HCT116 (cell line): Measurements from ENCODE around the gene TMEM212. TPM values are rescaled to one million over a fixed set of nuclear protein-coding genes. Genes with fewer than 3 reads are reported as not detected.

Experiments used
- ATAC-seq: fragments of 200-7000 bp; cut with Tn5 transposase; 2 replicates; pipeline ENCODE4 v1.9.1; 2020; ENCODE audit warnings: mild to moderate bottlenecking, moderate library complexity
- BruUV-seq: library from RNA; stranded (reverse); fragments of 400-500 nt; replicated peaks from 2 replicates; lab custom pipeline; 2021; lab: Mats Ljungman, UMichigan
- CTCF ChIA-PET: fragments of 300-600 bp; sonication (Branson Sonifier 250); formaldehyde crosslinking; loops from one replicate; lab custom pipeline; 2021; ENCODE audit warnings: antibody characterized with exemption; lab: Charles Lee
- POLR2A ChIA-PET: fragments of 300-600, 350-600 bp; sonication (Branson Sonifier 250); formaldehyde crosslinking; loops from one replicate; lab custom pipeline; 2021; ENCODE audit warnings: antibody characterized with exemption; lab: Charles Lee
- RAD21 ChIA-PET, 2 experiments: fragments of 300-600 bp; sonication (Branson Sonifier 250); formaldehyde crosslinking; loops; one replicate each; lab custom pipeline; 2023; ENCODE audit warnings: low total read pairs in 2 of 2; ENCODE audit not compliant: uncharacterized antibody in 2 of 2, unreplicated experiment in 2 of 2, low non-redundant PET in 1 of 2; lab: Charles Lee
- DNase-seq: peaks from one replicate; pipeline ENCODE4 v3.0.0-alpha.2; 2010; ENCODE audit warnings: low read depth, low spot score
- H2AFZ ChIP-seq: fragments of 200-600 bp; shearing (Covaris generic), sonication (generic); 2 replicates; pipeline ENCODE4 v1.6.1; 2017; ENCODE audit warnings: low read depth, mixed run types, mixed read lengths, antibody characterized with exemption, low read length; ENCODE audit not compliant: poor library complexity, severe bottlenecking
- H3K27ac ChIP-seq: 2 replicates; pipeline ENCODE4 v1.5.1; 2012; ENCODE audit warnings: low read depth, low read length
- H3K27me3 ChIP-seq: fragments of 200-600 bp; sonication (generic); 2 replicates; pipeline ENCODE4 v1.6.1; 2016; ENCODE audit warnings: mixed run types, low read length, mixed read lengths; ENCODE audit not compliant: insufficient read depth
- H3K36me3 ChIP-seq, 2 experiments: fragments of 200-500 bp in 1 of 2; fragments of 200-600 bp in 1 of 2; sonication (Bioruptor generic) in 1 of 2; sonication (generic) in 1 of 2; 2 replicates each; pipeline versions ENCODE4 v1.5.1 to v1.6.1; 2014 to 2016; ENCODE audit warnings: low read length in 2 of 2, inconsistent platforms in 1 of 2, mixed read lengths in 1 of 2, mixed run types in 1 of 2; ENCODE audit not compliant: insufficient read depth in 2 of 2, control insufficient read depth in 1 of 2
- H3K4me1 ChIP-seq, 2 experiments: fragments of 200-600 bp in 1 of 2; sonication (generic) in 1 of 2; 2 replicates each; pipeline versions ENCODE4 v1.5.1 to v1.6.1; 2012 to 2017; ENCODE audit warnings: low read length in 2 of 2, inconsistent platforms in 1 of 2, mild to moderate bottlenecking in 1 of 2, mixed read lengths in 1 of 2, mixed run types in 1 of 2, moderate library complexity in 1 of 2; ENCODE audit not compliant: insufficient read depth in 2 of 2, control insufficient read depth in 1 of 2
- H3K4me2 ChIP-seq: fragments of 200-600 bp; sonication (generic); 2 replicates; pipeline ENCODE4 v1.6.1; 2017; ENCODE audit warnings: mixed run types, low read length, mixed read lengths
- H3K4me3 ChIP-seq, 2 experiments: fragments of 200-600 bp in 1 of 2; sonication (generic) in 1 of 2; replicated peaks in 1 of 2; 2 replicates each; pipeline ENCODE4 v1.5.1; 2011 to 2016; ENCODE audit warnings: low read length in 2 of 2, control low read depth in 1 of 2, low read depth in 1 of 2, mild to moderate bottlenecking in 1 of 2, mixed read lengths in 1 of 2, mixed run types in 1 of 2
- H3K79me2 ChIP-seq: fragments of 200-600 bp; sonication (generic); 2 replicates; pipeline ENCODE4 v1.6.1; 2017; ENCODE audit warnings: mild to moderate bottlenecking, mixed run types, low read length, moderate library complexity, mixed read lengths; ENCODE audit not compliant: insufficient read depth
- H3K9ac ChIP-seq: fragments of 200-600 bp; sonication (generic); 2 replicates; pipeline ENCODE4 v1.6.1; 2016; ENCODE audit warnings: low read length, mixed read lengths
- H3K9me2 ChIP-seq: fragments of 200-600 bp; sonication (generic), shearing (Covaris generic); 2 replicates; pipeline ENCODE4 v1.6.1; 2017; ENCODE audit warnings: mixed run types, mild to moderate bottlenecking, moderate library complexity; ENCODE audit not compliant: insufficient read depth
- H3K9me3 ChIP-seq, 2 experiments: fragments of 200-500 bp in 1 of 2; fragments of 200-600 bp in 1 of 2; sonication (Bioruptor generic) in 1 of 2; sonication (generic) in 1 of 2; 2 replicates each; pipeline ENCODE4 v1.6.1; 2014 to 2017; ENCODE audit warnings: low read length in 2 of 2, mixed read lengths in 2 of 2, inconsistent platforms in 1 of 2, low read depth in 1 of 2, mild to moderate bottlenecking in 1 of 2, mixed run types in 1 of 2, moderate library complexity in 1 of 2; ENCODE audit not compliant: control insufficient read depth in 1 of 2, insufficient read depth in 1 of 2
- H4K20me1 ChIP-seq: fragments of 200-600 bp; sonication (generic), shearing (Covaris generic); 2 replicates; pipeline ENCODE4 v1.6.1; 2017; ENCODE audit warnings: mixed run types, mild to moderate bottlenecking, moderate library complexity; ENCODE audit not compliant: insufficient read depth
- ATF3 ChIP-seq: IDR thresholded peaks from 2 replicates; pipeline ENCODE4 v1.6.1; 2012
- CBX3 ChIP-seq: IDR thresholded peaks from 2 replicates; pipeline ENCODE4 v1.6.1; 2012; ENCODE audit warnings: low read depth
- CEBPB ChIP-seq: IDR thresholded peaks from 2 replicates; pipeline ENCODE4 v1.6.1; 2012; ENCODE audit warnings: low read depth
- EGR1 ChIP-seq: IDR thresholded peaks from 2 replicates; pipeline ENCODE4 v1.6.1; 2012; ENCODE audit warnings: low read depth
- ELF1 ChIP-seq: IDR thresholded peaks from 2 replicates; pipeline ENCODE4 v1.6.1; 2012; ENCODE audit warnings: low read depth, borderline replicate concordance
- EZH2phosphoT487 ChIP-seq: fragments of 200-600 bp; IDR thresholded peaks from 2 replicates; pipeline ENCODE4 v1.6.1; 2018; ENCODE audit warnings: antibody characterized with exemption, borderline replicate concordance
- FOSL1 ChIP-seq: IDR thresholded peaks from 2 replicates; pipeline ENCODE4 v1.6.1; 2012; ENCODE audit warnings: low read depth
- JUND ChIP-seq: IDR thresholded peaks from 2 replicates; pipeline ENCODE4 v1.6.1; 2012
- POLR2A ChIP-seq: IDR thresholded peaks from 2 replicates; pipeline ENCODE4 v1.7.0; 2011; ENCODE audit warnings: borderline replicate concordance; ENCODE audit not compliant: insufficient read depth, insufficient read length; ENCODE audit errors: extremely low read depth
- RAD21 ChIP-seq: IDR thresholded peaks from 2 replicates; pipeline ENCODE4 v1.6.1; 2012; ENCODE audit warnings: low read depth, mild to moderate bottlenecking
- SIN3A ChIP-seq: IDR thresholded peaks from 2 replicates; pipeline ENCODE4 v1.6.1; 2012; ENCODE audit warnings: low read depth
- SP1 ChIP-seq: IDR thresholded peaks from 2 replicates; pipeline ENCODE4 v1.6.1; 2012; ENCODE audit warnings: low read depth
- SRF ChIP-seq: IDR thresholded peaks from 2 replicates; pipeline ENCODE4 v1.6.1; 2012; ENCODE audit warnings: low read depth
- TCF7L2 ChIP-seq: IDR thresholded peaks from 2 replicates; pipeline ENCODE4 v1.7.0; 2011; ENCODE audit warnings: borderline replicate concordance, inconsistent platforms; ENCODE audit not compliant: insufficient read depth, insufficient read length; ENCODE audit errors: extremely low read depth
- YY1 ChIP-seq: IDR thresholded peaks from 2 replicates; pipeline ENCODE4 v1.6.1; 2011; ENCODE audit warnings: low read length, low read depth, moderate library complexity, mild to moderate bottlenecking; ENCODE audit not compliant: insufficient replicate concordance; ENCODE audit errors: extremely low read depth
- ZBTB33 ChIP-seq: IDR thresholded peaks from 2 replicates; pipeline ENCODE4 v1.6.1; 2011; ENCODE audit warnings: mild to moderate bottlenecking, low read length, moderate library complexity; ENCODE audit not compliant: insufficient replicate concordance; ENCODE audit errors: extremely low read depth
- ZFX ChIP-seq: fragments of 450-650 bp; IDR thresholded peaks from 2 replicates; pipeline ENCODE4 v1.6.1; 2017
- ZNF274 ChIP-seq: fragments of 200-500 bp; sonication (Bioruptor generic); IDR thresholded peaks from 2 replicates; pipeline ENCODE4 v1.6.1; 2014; ENCODE audit warnings: mild to moderate bottlenecking, low read depth, low read length, inconsistent platforms
- intact Hi-C: fragments of 100-400 bp; cut with micrococcal nuclease; formaldehyde crosslinking; loops from 2 replicates; pipeline ENCODE4 v1.10.0; 2022
- total RNA-seq: library from RNA; stranded (reverse); gene quantifications from one replicate; pipeline ENCODE4 v1.2.1, GENCODE V29; 2021; ENCODE audit not compliant: unreplicated experiment
- TF ChIP-seq, protein P1 (sequence below): IDR thresholded peaks from 2 replicates; pipeline ENCODE4 v1.6.1; 2012
- TF ChIP-seq, protein P2 (sequence below): IDR thresholded peaks from 2 replicates; pipeline ENCODE4 v1.6.1; 2012; ENCODE audit warnings: low read depth

TMEM212 gene
- total RNA-seq, 1 experiment from 2014 or later = not detected

- no peak for TF ChIP-seq FOSL1
- TF ChIP-seq SIN3A = no peak
- no peak for TF ChIP-seq ELF1
- no peak for TF ChIP-seq SRF
- no peak for TF ChIP-seq CEBPB
- no peak for TF ChIP-seq EGR1
- no peak for TF ChIP-seq SP1
- TF ChIP-seq POLR2A = no peak
- no peak for TF ChIP-seq CBX3
- TF ChIP-seq, protein P1, sequence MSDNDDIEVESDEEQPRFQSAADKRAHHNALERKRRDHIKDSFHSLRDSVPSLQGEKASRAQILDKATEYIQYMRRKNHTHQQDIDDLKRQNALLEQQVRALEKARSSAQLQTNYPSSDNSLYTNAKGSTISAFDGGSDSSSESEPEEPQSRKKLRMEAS = no peak
- TF ChIP-seq JUND = no peak
- TF ChIP-seq, protein P2, sequence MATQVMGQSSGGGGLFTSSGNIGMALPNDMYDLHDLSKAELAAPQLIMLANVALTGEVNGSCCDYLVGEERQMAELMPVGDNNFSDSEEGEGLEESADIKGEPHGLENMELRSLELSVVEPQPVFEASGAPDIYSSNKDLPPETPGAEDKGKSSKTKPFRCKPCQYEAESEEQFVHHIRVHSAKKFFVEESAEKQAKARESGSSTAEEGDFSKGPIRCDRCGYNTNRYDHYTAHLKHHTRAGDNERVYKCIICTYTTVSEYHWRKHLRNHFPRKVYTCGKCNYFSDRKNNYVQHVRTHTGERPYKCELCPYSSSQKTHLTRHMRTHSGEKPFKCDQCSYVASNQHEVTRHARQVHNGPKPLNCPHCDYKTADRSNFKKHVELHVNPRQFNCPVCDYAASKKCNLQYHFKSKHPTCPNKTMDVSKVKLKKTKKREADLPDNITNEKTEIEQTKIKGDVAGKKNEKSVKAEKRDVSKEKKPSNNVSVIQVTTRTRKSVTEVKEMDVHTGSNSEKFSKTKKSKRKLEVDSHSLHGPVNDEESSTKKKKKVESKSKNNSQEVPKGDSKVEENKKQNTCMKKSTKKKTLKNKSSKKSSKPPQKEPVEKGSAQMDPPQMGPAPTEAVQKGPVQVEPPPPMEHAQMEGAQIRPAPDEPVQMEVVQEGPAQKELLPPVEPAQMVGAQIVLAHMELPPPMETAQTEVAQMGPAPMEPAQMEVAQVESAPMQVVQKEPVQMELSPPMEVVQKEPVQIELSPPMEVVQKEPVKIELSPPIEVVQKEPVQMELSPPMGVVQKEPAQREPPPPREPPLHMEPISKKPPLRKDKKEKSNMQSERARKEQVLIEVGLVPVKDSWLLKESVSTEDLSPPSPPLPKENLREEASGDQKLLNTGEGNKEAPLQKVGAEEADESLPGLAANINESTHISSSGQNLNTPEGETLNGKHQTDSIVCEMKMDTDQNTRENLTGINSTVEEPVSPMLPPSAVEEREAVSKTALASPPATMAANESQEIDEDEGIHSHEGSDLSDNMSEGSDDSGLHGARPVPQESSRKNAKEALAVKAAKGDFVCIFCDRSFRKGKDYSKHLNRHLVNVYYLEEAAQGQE = no peak
- TF ChIP-seq TCF7L2 = no peak
- TF ChIP-seq ATF3 = no peak
- no peak for TF ChIP-seq ZBTB33
- TF ChIP-seq ZNF274 = no peak
- no peak for TF ChIP-seq RAD21
- no peak for TF ChIP-seq YY1
- TF ChIP-seq EZH2phosphoT487 = no peak
- no peak for TF ChIP-seq ZFX
- BruUV-seq = no TSS peak
- no peaks in the 10 kb centered on the region for H3K9me3 ChIP-seq
- H2AFZ ChIP-seq = no peak overlapping the region
- H3K79me2 ChIP-seq = no peaks in the 10 kb centered on the region
- ChIA-PET CTCF (interaction anchor here (1.5 kb wide), 1 partner anchor 11 kb away, joined by 6 read pairs; no protein-coding TSS in a partner anchor), POLR2A (no interaction called here), RAD21 (interaction anchor here in 1 of 2 experiments (0.7 kb wide), 1 partner anchor 12 kb away, joined by 5 read pairs; no protein-coding TSS in a partner anchor)
- intact Hi-C loops = no loop called here
- H4K20me1 ChIP-seq = no peaks in the 10 kb centered on the region
- no peak overlapping the region for H3K4me2 ChIP-seq
- no peaks in the 10 kb centered on the region; the same call in 1 of the 2 replicates for H3K9me2 ChIP-seq
- H3K27ac ChIP-seq = no peak overlapping the region
- H3K4me1 ChIP-seq = no peaks in the 10 kb centered on the region
- no peak for DNase-seq
- H3K4me3 ChIP-seq = no peak overlapping the region
- H3K9ac ChIP-seq = no peak overlapping the region
- no peak for ATAC-seq
- H3K36me3 ChIP-seq = no peaks in the 10 kb centered on the region
- H3K27me3 ChIP-seq = no peaks in the 10 kb centered on the region
These were observed 2.1 kb upstream of the TMEM212 start for GRCh38 chr3:171840811-171841619.
